WTC11 (cell line): ENCODE measurements around the gene CD69.

Experiments
- CREB1 ChIP-seq: sonication (generic); formaldehyde crosslinking; IDR thresholded peaks from 2 replicates; pipeline ENCODE4 v1.8.0; 2023; ENCODE audit warnings: mild to moderate bottlenecking, missing genetic modification reagents
- CTCF ChIP-seq: fragments of 200-600 bp; IDR thresholded peaks from 2 replicates; pipeline ENCODE4 v1.8.0; 2022; ENCODE audit warnings: antibody characterized with exemption
- MAX ChIP-seq: sonication (generic); formaldehyde crosslinking; IDR thresholded peaks from 2 replicates; pipeline ENCODE4 v1.8.0; 2022; ENCODE audit warnings: mild to moderate bottlenecking, missing genetic modification reagents
- NFYB ChIP-seq: sonication (generic); formaldehyde crosslinking; conservative IDR thresholded peaks from 2 replicates; pipeline ENCODE4 v1.8.0; 2022; ENCODE audit warnings: low read depth, missing genetic modification reagents
- RELA ChIP-seq: sonication (generic); formaldehyde crosslinking; IDR thresholded peaks from 2 replicates; pipeline ENCODE4 v1.8.1; 2022; ENCODE audit warnings: missing genetic modification reagents, mild to moderate bottlenecking, borderline replicate concordance
- SMAD3 ChIP-seq: sonication (generic); formaldehyde crosslinking; IDR thresholded peaks from 2 replicates; pipeline ENCODE4 v1.8.0; 2022; ENCODE audit warnings: missing genetic modification reagents, mild to moderate bottlenecking, borderline replicate concordance
- SP1 ChIP-seq: sonication (generic); formaldehyde crosslinking; conservative IDR thresholded peaks from 2 replicates; pipeline ENCODE4 v1.8.1; 2022; ENCODE audit warnings: missing genetic modification reagents
- USF2 ChIP-seq: sonication (generic); formaldehyde crosslinking; IDR thresholded peaks from 2 replicates; pipeline ENCODE4 v1.8.1; 2023; ENCODE audit warnings: mild to moderate bottlenecking, missing genetic modification reagents, moderate library complexity
- ZNF121 ChIP-seq: sonication (generic); formaldehyde crosslinking; IDR thresholded peaks from 2 replicates; pipeline ENCODE4 v1.8.0; 2023; ENCODE audit warnings: missing genetic modification reagents
- TF ChIP-seq, protein P1 (sequence below): fragments of 250-450 bp; sonication (Bioruptor Pico); conservative IDR thresholded peaks from 2 replicates; pipeline ENCODE4 v1.9.0; 2021; ENCODE audit warnings: mild to moderate bottlenecking

GRCh38 chr12:9796346-9796745, 35.6 kb upstream of the CD69 start:
- TF ChIP-seq CTCF: no peak
- no peak for TF ChIP-seq CREB1 (CRISPR knock-in tag)
- TF ChIP-seq SP1 (CRISPR knock-in tag): no peak
- TF ChIP-seq ZNF121 (CRISPR knock-in tag): no peak
- TF ChIP-seq SMAD3: no peak
- TF ChIP-seq, protein P1, sequence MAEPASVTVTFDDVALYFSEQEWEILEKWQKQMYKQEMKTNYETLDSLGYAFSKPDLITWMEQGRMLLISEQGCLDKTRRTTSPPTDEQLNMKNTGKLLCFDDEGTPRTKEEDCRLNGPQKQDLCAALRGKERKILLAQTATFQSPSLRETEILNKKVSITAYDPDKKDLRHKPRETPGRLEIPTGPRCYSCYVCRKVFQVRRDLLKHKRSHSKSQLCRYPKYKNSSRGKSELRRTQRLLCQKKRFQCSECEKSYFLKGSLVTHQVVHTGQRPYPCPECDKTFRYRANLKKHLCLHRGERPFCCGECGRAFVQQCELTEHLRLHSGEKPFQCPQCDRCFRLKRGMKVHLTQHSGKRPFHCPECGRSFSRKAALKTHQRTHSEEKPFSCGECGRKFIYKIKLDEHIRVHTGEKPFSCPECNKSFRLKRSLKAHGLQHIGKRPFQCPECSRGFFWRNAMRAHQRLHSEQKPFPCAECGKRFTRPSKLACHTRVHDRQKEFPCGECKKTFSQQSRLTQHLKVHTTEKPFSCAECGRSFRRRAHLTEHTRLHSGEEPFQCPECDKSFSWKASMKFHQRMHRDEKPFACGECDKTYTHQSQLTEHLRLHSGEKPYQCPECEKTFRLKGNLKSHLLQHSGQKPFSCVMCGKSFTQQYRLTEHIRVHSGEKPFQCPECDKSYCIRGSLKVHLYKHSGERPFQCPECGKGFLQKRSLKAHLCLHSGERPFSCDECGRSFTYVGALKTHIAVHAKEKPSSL (CRISPR knock-in tag): no peak
- no peak for TF ChIP-seq USF2 (CRISPR knock-in tag)
- TF ChIP-seq RELA (CRISPR knock-in tag): no peak
- TF ChIP-seq NFYB (CRISPR knock-in tag): no peak
- TF ChIP-seq MAX (CRISPR knock-in tag): no peak
